Gastrocnemius medialis (tissue), 4 donors: Measurements from ENCODE around the gene NFKBIZ. TPM values are rescaled to one million over a fixed set of nuclear protein-coding genes. Genes with fewer than 3 reads are reported as not detected.
A peak's percentile ranks its signal among the peaks of the same experiment; 100 is the strongest.

ENCODE experiments used
- ATAC-seq, 2 donors: fragments of 150-250 bp; one replicate each; pipeline ENCODE4 v1.9.1; 2016
- DNase-seq, 2 donors: peaks; one replicate each; pipeline ENCODE4 v3.0.0-alpha.2; 2019
- H3K27ac ChIP-seq, 4 donors: fragments of 200-600 bp; sonication (generic); 1 replicate in 1 of 4; 2 replicates in 3 of 4; pipeline ENCODE4 v1.5.1; 2016 to 2018; ENCODE audit warnings: mild to moderate bottlenecking in 2 of 4, moderate library complexity in 1 of 4
- H3K27me3 ChIP-seq, 3 donors: fragments of 200-600 bp; sonication (generic) in 2 of 3; 1 replicate in 1 of 3; 2 replicates in 2 of 3; pipeline versions ENCODE4 v1.5.1 to v1.6.0; 2016 to 2019; ENCODE audit warnings: mild to moderate bottlenecking in 1 of 3, moderate library complexity in 1 of 3
- H3K36me3 ChIP-seq, 2 donors: fragments of 200-600 bp; sonication (generic) in 1 of 2; one replicate each; pipeline ENCODE4 v1.5.1; 2017 to 2018
- H3K4me1 ChIP-seq, 2 donors: fragments of 200-600 bp; sonication (generic) in 1 of 2; one replicate each; pipeline ENCODE4 v1.5.1; 2016 to 2017; ENCODE audit warnings: mild to moderate bottlenecking in 2 of 2
- H3K4me3 ChIP-seq, 4 donors: fragments of 200-600 bp; sonication (generic) in 3 of 4; 1 replicate in 1 of 4; 2 replicates in 3 of 4; pipeline ENCODE4 v1.5.1; 2016 to 2019; ENCODE audit warnings: mild to moderate bottlenecking in 2 of 4
- H3K9me3 ChIP-seq, 3 donors: fragments of 200-600 bp; sonication (generic) in 2 of 3; 1 replicate in 1 of 3; 2 replicates in 2 of 3; pipeline ENCODE4 v1.5.1; 2016 to 2019
- POLR2A ChIP-seq, 2 donors: fragments of 450-650 bp; IDR thresholded peaks; one replicate each; pipeline ENCODE4 v1.6.1; 2017; ENCODE audit warnings: antibody characterized with exemption in 2 of 2, mild to moderate bottlenecking in 2 of 2, moderate library complexity in 2 of 2
- in situ Hi-C, 4 donors: fragments of 200-750 bp; cut with MboI; loops; one replicate each; pipeline versions ENCODE4 v1.15.0 to v1.8.0; 2017; ENCODE audit warnings: low sequenced_read_pairs in 4 of 4
- intact Hi-C: fragments of 100-400 bp; cut with DNase I; formaldehyde crosslinking; loops from one replicate; pipeline ENCODE4 v1.15.1; 2023; ENCODE audit warnings: low total_unique reads
- total RNA-seq, 4 donors: library from RNA; depleted of rRNA; stranded (reverse); fragments of >200 nt; gene quantifications; one replicate each; pipeline versions ENCODE4 v1.1.0 to v1.2.3, GENCODE V29; 2016
- TF ChIP-seq, protein P1 (sequence below), 5 experiments: fragments of 450-650 bp in 3 of 5; fragments of 200-600 bp in 2 of 5; sonication (generic) in 2 of 5; IDR thresholded peaks in 4 of 5; conservative IDR thresholded peaks in 1 of 5; 1 replicate in 4 of 5; 2 replicates in 1 of 5; pipeline ENCODE4 v1.5.1; 2016 to 2019; ENCODE audit warnings: antibody characterized with exemption in 5 of 5, mild to moderate bottlenecking in 3 of 5, moderate library complexity in 3 of 5

Gene NFKBIZ
- total RNA-seq, 4 donors from 2014 or later, result 9.2 to 25.9 (median 20.6) TPM

DNA sequence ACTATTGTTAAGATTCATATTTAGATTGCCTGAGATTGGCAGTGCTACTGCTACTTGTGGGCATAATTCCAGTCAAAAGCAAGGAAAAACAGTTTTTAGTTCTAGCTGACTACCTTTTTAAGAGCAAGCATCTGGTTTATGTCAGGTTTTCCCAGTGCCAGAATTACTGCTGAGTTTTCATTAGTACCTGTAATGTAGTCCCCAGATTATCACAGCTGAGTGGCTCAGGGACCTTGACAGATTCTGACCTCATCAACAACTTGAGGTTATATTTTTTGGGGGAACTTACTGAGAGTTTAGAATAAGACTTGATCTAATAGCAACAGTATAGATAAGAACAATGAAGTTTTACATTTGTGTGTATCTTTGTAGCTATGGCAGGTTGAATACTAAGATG lies 39.3 kb upstream of the NFKBIZ start:
- peaks cover 14 to 48% of the 10 kb centered on the region in 2 donors for H3K4me1 ChIP-seq
- intact Hi-C loops (loop anchor here (5.0 to 10.0 kb wide), 3 partner anchors 37 to 727 kb away; partner anchors contain the start of gene NFKBIZ), in situ Hi-C loops (loop anchor here (5.0 to 25.0 kb wide), 3 partner anchors 415 to 727 kb away; no protein-coding TSS in a partner anchor)
- ATAC-seq (no peak), DNase-seq (no peak)
- no peaks in the 10 kb centered on the region for H3K36me3 ChIP-seq
- TF ChIP-seq, protein P1, sequence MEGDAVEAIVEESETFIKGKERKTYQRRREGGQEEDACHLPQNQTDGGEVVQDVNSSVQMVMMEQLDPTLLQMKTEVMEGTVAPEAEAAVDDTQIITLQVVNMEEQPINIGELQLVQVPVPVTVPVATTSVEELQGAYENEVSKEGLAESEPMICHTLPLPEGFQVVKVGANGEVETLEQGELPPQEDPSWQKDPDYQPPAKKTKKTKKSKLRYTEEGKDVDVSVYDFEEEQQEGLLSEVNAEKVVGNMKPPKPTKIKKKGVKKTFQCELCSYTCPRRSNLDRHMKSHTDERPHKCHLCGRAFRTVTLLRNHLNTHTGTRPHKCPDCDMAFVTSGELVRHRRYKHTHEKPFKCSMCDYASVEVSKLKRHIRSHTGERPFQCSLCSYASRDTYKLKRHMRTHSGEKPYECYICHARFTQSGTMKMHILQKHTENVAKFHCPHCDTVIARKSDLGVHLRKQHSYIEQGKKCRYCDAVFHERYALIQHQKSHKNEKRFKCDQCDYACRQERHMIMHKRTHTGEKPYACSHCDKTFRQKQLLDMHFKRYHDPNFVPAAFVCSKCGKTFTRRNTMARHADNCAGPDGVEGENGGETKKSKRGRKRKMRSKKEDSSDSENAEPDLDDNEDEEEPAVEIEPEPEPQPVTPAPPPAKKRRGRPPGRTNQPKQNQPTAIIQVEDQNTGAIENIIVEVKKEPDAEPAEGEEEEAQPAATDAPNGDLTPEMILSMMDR (IDR thresholded peaks at IDR 0.05 in 4 of 5, conservative IDR thresholded peaks at IDR 0.05 in 1 of 5), result no peak
- TF ChIP-seq POLR2A (IDR thresholded peaks at IDR 0.05), result no peak
- peak overlapping the region in 1 of 4 donors; percentile 7 for H3K27ac ChIP-seq
- H3K9me3 ChIP-seq, result no peaks in the 10 kb centered on the region
- no peaks in the 10 kb centered on the region for H3K27me3 ChIP-seq
- H3K4me3 ChIP-seq, result no peak overlapping the region

DNA sequence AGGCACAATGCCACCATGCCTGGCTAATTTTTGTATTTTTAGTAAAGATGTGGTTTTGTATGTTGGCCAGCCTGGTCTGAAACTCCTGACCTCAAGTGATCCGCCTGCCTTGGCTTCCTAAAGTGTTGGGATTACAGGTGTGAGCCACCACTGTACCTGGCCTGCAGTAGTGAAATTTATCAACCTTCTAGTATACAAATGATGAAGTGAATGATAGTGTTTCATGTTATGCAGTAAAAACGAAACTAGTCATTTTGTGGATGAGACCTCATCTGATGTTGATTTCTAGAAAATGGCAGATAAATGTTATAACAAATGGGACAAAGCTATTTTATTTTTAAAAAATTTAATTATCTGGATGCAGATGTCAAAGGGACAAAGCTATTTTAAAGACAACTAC lies 37.4 kb upstream of the NFKBIZ start:
- Histone ChIP-seq H3K4me3 (no peak overlapping the region), H3K9me3 (no peaks in the 10 kb centered on the region), H3K4me1 (peaks cover 14 to 39% of the 10 kb centered on the region in 2 donors), H3K27ac (no peak overlapping the region), H3K27me3 (no peaks in the 10 kb centered on the region), H3K36me3 (peaks cover 0 to 2% of the 10 kb centered on the region in 2 donors)
- no peak for ATAC-seq
- in situ Hi-C loops, result loop anchor here (5.0 to 25.0 kb wide), 3 partner anchors 413 to 725 kb away; no protein-coding TSS in a partner anchor
- no peak for TF ChIP-seq POLR2A (IDR thresholded peaks at IDR 0.05)
- TF ChIP-seq, protein P1 (IDR thresholded peaks at IDR 0.05 in 4 of 5, conservative IDR thresholded peaks at IDR 0.05 in 1 of 5), result no peak
- DNase-seq, result no peak
- intact Hi-C loops, result loop anchor here (5.0 to 10.0 kb wide), 3 partner anchors 35 to 725 kb away; partner anchors contain the start of gene NFKBIZ

DNA sequence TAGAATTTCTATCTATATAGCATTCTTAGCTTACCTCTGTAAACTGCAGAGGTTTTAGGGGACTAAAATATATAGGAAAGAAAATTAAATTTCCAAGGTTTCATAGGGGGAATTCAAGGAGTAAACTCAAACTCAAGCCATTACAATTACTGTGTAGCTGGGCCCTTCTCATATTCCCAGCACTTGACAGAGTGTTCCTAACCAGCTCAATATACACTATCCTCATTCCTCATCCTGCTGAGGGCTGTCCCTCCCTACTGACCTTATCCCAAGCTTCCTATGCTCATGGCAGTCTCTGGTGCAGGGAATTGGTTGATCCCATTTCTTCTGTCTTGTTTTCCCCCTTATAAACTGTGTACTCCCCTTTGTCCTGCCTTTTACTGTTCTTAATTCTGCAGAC lies 36.4 kb upstream of the NFKBIZ start:
- peaks cover 14 to 30% of the 10 kb centered on the region in 2 donors for H3K4me1 ChIP-seq
- ATAC-seq (peak; percentile 60 to 83), DNase-seq (no peak)
- in situ Hi-C loops, result loop anchor here (5.0 to 25.0 kb wide), 3 partner anchors 412 to 724 kb away; no protein-coding TSS in a partner anchor
- no peak overlapping the region for H3K4me3 ChIP-seq
- intact Hi-C loops, result loop anchor here (5.0 to 10.0 kb wide), 3 partner anchors 34 to 724 kb away; partner anchors contain the start of gene NFKBIZ
- no peaks in the 10 kb centered on the region for H3K9me3 ChIP-seq
- H3K36me3 ChIP-seq, result peaks cover 0 to 10% of the 10 kb centered on the region in 2 donors
- H3K27me3 ChIP-seq, result no peaks in the 10 kb centered on the region
- no peak for TF ChIP-seq POLR2A (IDR thresholded peaks at IDR 0.05)
- TF ChIP-seq, protein P1 (IDR thresholded peaks at IDR 0.05 in 4 of 5, conservative IDR thresholded peaks at IDR 0.05 in 1 of 5), result no peak
- H3K27ac ChIP-seq, result peak overlapping the region in 1 of 4 donors; percentile 43

DNA sequence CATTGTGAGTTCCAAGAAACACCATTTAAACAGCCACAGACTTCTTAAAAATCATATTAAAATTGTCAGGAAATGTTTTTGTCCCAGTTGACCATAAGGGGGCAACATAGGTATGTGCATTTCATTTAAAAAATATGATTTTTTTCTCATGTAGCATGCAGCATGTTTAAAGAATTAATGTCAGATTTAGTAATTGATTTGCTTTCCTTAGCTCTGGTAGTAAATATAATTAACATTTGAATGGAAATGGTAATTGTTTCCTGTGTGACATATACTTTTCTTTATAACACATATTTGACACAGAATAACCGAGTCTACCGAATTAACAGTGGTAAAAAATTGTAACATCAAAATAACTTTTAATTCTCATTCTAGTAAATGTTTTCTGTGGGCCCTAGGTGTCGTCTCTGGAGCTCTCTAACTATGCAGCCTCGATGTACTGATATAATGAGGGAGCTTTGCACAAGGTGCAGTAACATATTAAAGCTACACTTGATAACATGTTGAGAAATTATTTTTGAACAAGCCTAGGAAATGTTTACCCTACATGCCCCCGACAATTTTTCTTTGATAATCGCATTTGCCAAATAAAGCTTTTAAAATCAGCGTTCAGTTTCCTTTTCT lies 35.4 kb upstream of the NFKBIZ start:
- Histone ChIP-seq H3K27ac (peak overlapping the region in 3 of 4 donors; percentile 43 to 45 (median 44)), H3K36me3 (peaks cover 0 to 10% of the 10 kb centered on the region in 2 donors), H3K4me3 (no peak overlapping the region), H3K4me1 (peaks cover 14 to 29% of the 10 kb centered on the region in 2 donors), H3K27me3 (no peaks in the 10 kb centered on the region), H3K9me3 (no peaks in the 10 kb centered on the region)
- ATAC-seq (no peak), DNase-seq (no peak)
- intact Hi-C loops, result loop anchor here (5.0 to 10.0 kb wide), 3 partner anchors 33 to 723 kb away; partner anchors contain the start of gene NFKBIZ
- TF ChIP-seq, protein P1 (IDR thresholded peaks at IDR 0.05 in 4 of 5, conservative IDR thresholded peaks at IDR 0.05 in 1 of 5), result peak; percentile 32 to 45 (median 38)
- no peak for TF ChIP-seq POLR2A (IDR thresholded peaks at IDR 0.05)
- in situ Hi-C loops, result loop anchor here (5.0 to 25.0 kb wide), 3 partner anchors 411 to 723 kb away; no protein-coding TSS in a partner anchor
